HG02759 (cell line): ENCODE results near the gene DACH1.

Experiments
- ATAC-seq: cut with Tn5 transposase; IDR thresholded peaks from one replicate; pipeline ENCODE4 v1.9.1; 2021; ENCODE audit warnings: mild to moderate bottlenecking, moderate library complexity; ENCODE audit not compliant: unreplicated experiment

The DACH1 gene

DNA sequence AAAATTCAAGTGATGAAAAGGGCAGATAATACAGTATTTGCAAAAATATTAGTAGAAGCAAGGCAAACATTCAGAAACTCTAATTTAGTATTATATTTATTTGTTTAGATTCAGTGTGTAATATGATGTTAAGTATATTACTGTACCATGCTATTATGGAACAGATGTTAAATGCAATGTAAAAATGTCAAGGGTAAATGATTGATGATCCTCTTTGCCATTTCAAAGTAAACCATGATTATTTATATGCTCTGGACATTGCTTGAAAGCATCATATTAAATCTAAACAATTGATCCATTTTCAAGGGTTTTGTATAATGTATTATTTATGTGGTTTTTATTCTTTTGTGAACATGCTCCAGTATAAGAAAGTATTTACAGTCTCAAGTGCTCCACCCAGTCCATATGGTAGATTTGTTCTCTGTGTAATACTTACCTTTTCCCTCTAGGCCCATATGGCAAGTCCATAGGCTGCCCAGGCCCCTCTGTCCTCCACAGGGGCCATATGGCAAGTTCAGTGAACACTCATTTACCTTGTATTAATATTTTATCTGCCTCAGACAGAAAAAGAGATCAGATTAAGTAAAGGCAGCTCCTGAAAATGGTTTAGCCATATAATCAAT lies 353.5 kb downstream of the DACH1 start:
- no peak for ATAC-seq

DNA sequence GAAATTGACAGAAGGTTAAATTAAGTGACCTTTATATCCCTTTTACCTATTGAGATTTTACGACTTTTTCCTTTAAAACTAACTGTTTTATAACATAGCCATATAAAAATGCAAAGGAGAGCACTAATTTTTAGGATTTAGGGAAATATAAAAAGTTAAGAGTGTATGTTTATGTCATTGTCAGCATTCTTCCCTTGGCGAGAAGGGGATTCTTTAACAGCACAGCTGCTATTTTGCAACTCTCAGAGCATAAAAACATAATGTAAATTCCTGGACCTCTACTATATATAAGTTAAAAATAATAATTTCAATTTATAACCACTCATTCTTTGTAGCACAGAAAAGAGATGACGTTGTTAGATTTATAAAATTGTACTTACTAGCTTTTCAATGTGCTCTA lies 363.2 kb downstream of the DACH1 start:
- ATAC-seq, result no peak

DNA sequence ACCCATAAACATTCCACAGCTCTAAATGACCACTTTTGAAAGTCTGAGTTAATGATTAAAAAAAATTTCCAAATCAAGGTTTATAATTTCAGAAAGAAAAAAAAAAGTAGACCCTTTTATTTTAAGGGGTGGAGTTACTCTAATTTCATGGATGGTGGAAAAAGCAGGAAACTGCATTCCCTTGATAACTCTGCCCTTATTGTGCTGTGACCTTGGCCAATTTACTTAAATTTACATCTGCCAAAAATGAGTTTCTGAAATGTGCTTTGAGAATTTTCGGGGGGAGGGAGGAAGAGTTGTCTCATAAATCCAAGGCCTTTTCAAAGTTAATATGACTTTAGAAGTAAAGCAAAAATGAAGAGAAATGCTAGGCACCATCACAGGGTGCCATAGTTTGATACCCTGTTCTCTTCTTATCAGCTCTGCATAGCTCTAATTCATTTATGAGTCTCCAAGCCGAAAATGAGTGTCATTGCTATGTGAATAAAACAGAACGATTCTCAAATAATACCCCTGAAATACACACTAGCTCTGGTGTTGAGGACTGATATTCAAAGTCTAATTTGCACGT lies 367.0 kb downstream of the DACH1 start:
- ATAC-seq, result no peak

DNA sequence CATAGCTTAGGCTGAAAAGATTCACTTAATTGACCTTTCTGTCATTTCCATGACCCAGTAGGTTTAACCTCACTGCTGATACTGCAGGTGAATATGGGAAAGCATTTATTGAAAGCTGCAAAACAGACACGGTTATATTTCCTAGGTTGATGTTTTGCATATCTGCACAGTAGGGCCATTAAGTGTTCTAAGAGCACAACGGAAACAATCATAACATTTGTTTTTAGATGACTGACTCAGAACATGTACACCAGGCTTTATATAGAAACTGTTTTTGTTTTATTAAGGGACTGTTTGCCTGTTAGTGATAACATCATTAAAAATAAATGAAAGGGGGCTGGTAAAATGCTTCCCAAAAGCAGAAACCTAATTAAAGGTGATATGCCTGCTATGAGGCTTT lies 367.8 kb downstream of the DACH1 start:
- ATAC-seq, result no peak

DNA sequence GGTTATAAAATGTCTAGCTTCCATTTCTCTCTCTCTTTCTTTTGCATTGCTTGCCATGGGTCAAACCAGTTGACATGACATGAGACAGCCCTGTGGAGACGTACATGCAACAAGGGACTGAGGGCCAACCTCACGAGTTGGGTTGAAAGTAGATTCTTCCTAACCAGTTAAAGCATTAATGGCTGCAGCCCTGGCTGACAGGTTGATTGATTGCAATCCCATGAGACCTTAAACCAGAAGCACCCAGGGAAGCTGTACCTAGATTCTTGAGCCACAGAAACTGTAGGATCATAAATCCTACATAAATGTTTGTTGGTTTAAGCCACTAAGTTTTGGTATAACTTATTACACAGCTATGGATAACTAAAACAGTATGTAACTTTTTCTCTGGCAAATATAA lies 373.8 kb downstream of the DACH1 start:
- ATAC-seq, result no peak

DNA sequence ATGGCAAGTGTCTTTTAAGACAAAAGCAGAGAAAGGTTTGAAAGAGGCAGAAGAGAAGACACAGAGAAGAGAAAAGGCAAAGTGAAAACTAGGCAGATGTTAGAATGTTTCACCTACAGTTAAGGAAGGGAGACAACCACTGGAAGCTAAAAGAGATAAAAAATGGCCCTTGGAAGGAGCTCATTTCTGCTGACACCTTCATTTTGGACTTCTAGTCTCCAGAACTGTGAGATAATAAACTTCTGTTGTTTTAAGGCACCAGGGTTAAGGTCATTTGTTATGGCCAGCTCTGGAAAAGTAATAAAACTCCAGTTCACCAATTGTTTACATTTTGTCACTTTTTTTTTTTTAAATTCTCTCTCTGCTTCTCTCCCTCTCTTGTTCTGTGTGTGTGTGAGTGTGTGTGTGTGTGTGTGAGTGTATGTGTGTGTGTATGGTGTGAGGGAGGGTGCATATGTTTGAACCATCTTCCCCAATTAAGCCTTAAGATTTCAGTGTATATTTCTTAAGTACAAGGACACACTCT lies 374.6 kb downstream of the DACH1 start:
- ATAC-seq, result no peak

DNA sequence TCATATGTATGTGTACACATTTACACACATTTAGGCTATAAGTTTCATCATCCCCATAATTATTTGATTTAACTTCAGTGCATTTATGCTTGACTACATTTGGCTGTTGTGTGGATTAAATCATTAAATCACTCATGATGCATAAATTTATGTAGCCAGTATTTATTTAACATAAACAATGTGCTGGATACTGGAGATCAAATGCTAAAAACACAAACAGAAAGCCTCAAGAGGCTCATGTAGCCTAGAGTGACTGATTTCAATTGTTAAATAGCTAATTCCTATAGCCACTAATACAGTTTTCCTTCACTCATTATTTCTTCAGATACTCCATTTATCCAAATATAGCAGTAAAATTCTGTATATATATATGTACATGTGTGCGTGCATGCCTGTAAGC lies 376.0 kb downstream of the DACH1 start:
- ATAC-seq, result no peak

DNA sequence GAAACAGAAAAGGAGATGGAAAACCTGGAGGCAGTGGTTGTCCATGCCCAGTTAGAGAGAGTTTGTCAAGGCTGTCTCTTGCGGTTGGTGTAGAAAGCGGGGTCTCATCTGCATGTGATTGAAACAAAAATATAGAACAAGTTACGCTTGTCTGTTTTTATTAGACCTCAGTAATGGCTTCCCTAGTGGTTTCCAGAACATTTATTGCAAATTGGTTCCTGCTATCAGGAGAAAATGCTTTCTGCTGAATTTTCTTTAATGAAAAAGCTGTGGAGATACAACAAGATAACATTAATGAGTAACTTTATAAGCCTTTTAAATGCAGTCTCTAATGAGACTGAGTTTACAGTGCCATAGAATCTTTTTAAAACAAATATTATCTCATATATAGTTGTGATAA lies 378.0 kb downstream of the DACH1 start:
- ATAC-seq, result no peak

DNA sequence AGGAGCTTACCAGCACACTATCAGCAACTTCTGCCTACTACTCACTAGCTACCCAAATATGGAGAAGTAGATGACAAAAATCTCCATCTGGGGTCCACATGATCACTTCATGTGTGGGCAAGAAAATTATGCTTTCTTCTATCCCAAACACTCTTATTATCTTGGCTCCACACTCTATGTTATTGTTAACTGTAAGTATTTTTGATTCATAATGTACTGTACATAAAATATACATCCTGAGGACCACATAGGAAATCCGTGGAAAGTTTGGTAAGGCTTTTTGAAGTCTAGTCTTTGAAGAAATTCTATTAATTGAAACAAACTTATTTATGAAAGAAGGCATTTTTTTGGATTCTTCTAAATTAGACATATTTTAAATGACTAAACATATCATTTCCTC lies 378.8 kb downstream of the DACH1 start:
- no peak for ATAC-seq

DNA sequence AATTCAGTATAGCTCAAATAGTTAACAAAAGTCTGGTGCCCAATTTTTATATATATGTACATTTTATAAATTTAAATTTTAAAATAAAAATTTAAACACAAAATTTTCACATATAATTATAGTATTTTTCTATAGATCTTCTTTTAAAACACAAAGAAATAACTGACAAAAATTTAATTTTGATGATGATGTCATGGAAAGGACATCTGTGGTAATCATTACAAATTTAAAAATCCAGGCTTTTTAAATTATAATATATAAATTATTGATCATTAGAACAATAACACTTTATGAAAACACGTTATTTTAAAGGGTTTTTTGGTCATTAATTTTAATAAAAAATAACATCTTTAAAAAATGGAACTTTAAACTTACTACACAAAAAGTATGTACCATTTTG lies 381.1 kb downstream of the DACH1 start:
- ATAC-seq, result no peak

DNA sequence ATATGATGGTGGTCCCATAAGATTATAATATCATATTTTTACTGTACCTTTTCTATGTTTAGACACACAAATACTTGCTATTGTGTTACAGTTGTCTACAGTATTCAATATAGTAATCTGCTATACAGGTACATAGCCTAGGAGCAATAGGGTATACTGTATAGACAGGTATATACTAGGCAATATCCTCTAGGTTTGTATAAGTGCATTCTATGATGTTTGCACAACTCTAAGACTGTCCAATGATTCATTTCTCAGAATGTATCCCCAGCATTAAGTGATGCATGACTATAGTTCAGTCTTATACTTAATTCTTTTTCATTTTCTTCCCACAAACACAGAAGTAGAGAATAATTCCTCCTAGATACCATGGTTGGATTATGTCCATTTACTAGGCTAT lies 383.3 kb downstream of the DACH1 start:
- ATAC-seq, result no peak

DNA sequence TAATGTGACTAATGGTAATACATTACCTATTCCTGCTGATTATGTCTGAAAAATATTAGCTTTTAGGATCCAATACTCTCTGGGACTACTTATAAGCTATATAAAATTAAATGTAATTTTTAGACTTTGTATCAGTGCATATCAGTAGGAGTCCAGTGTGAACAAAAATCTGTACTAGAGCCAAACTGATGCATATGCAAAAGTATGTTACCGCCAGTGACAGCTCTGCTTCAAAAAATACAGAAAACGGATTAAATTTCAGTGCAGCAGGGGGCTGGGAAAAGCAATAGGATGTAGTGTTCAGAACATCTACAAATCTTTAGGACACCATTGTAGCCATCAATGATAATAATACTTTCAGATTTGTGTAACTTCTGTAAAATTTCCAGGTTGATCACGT lies 385.5 kb downstream of the DACH1 start:
- no peak for ATAC-seq

DNA sequence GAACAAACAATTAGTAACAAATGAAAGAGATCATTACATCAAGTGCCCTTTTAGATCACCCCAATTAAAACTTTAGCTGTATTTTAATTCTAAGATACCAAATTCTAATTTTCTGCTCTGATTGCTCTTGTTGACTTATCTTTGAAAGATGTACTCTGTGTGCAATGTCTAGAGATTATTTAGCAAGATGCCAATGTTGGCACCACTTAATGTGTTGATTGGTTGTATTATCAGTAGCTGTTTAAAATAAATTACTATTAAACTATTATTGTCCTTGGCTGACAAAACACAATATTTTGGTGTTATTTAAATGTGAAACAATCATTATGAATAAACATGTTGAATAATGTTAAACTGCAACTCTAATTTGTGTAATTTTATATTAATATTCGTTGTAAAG lies 386.0 kb downstream of the DACH1 start:
- ATAC-seq, result no peak

DNA sequence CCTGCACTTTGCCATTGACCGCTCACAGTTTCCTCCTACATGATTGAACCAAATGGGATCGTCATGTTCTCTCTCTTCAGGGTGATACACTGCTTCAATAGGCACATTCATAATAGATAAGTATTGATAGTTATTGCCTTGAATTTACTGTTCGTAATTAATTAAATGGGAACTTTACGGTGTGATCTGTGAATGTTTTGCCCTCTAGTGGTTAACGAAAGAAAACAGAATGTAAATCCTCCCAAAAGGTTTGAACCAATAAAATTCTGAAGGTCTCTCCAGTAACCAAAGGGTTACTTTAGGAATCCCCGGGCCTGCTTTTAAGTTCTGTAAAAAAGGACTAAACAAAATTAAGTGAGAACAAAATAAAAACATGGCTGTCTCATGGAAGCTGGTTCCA lies 389.3 kb downstream of the DACH1 start:
- ATAC-seq, result no peak

DNA sequence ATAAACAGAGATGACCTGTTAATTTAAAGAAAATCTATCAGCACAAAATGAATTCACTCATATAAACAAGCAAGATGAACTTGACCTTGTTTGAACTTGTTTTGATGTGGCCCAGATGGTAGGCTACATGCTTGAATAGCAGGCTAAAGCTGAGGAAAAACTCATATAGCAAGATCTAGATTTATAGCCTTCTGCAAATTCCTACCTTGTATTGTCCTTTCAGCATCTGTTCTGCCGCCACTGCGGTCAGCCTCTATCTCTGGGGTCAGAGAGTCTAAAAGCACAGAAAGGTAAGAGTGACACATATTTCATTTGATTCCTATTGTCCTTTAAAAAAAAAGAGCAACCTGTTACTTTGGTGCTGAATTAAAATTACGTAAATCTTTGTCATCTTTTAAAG lies 392.1 kb downstream of the DACH1 start:
- no peak for ATAC-seq

DNA sequence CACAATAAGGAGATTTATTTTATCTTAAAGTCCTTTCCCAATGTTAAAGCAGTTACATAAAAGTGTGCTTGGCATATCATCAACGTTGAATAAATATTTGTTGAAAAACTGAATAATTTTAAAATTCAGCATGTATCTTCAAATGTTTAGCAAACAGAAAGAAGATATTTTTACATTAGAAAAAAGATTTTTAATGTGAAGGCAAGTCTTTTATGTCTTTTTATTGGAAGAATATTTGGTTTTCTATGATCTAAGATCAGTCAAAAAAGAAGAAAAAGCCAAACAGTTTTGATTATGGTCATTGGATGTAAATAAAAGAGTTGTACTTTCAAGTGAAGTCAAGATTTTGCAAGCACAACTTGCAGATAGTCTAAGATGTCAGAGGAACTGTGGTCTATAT lies 397.4 kb downstream of the DACH1 start:
- no peak for ATAC-seq

DNA sequence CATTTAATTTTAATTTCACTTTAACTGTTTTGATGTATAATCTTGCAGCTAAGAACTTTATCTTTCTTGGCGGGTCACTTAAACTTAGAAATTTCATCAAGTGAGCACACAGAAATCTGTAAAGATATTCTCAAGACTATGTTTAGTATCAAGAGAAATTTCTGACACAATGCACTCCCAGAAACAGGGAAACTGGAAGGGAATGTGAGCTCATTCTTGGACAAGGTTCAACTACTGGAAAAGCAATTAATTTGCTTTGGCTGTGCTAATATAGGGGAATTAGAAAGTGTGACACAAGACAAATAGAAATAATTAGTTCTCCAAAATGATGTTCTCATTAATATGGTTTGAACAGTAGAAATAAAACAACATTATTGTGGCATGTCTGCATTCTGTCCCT lies 402.3 kb downstream of the DACH1 start:
- no peak for ATAC-seq

DNA sequence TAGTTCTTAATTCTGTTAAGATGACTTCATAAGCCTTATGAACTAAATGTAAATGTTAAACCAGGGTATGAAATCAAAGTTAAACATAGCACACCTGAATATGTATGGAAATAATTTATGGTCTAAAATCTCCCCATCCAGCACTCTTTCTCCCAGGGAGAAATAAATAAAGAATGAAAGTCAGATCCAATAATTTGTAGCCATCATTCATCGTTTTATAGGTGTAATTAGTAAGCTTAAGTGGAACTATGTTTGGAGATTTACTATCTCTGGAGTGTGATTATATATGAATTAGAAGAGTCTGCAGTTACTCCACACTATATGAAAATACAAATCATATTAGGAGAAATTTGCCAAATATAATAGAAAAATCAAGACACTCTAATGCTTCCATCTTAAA lies 405.1 kb downstream of the DACH1 start:
- no peak for ATAC-seq

DNA sequence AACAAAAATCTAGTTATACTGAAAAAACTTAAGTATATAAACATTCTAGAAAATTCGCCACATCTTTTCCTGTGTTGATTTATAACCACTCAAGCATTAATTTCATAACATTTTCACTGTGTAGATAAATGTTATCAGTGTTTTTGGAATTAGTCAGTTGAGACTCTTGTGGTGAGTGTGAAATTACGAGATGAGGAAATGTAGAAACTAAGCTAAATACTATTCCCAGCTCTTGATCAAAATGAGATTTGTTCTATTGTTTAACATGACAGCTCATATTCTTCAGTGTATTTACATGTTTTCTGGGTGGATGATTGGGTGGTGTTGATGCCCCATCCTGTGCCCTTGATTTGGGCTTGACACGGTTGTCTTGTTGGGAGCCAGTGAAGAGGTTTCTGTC lies 406.8 kb downstream of the DACH1 start:
- no peak for ATAC-seq

DNA sequence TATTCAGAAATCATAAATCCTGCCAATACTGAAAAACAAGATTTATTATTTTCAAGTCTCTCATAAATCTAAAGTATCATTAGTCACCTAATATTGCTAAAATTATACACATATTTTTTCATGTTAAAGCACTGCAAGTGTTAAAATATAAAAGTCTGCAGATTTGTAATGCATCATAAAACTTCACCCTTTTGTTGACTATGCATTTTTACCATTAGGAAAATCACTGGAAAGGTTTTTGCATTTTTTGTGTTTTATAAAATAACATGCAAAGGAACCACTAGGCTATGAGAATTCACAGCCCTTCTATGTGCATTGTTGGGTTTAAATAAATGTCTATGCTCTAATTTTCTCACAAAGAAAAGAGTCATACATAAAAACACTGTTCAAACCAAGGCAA lies 407.3 kb downstream of the DACH1 start:
- ATAC-seq, result no peak

DNA sequence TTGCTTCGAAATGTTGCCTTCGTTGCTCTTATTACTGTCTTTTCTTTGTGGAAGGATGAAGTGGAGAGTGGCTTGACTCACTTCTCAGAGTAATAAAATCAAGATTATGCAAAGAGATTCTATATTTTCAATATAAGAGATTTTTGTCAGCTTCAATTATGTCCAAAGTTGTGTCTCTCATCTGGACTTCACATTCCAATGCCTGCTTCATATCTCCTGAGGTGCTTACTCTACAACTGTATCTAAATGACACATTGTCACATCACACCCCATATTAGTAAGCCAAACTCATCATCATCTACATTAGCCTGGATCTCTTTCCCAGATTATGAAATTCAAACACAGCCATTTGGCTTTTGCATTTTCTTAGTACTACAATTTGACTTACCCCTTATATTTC lies 409.4 kb downstream of the DACH1 start:
- no peak for ATAC-seq

DNA sequence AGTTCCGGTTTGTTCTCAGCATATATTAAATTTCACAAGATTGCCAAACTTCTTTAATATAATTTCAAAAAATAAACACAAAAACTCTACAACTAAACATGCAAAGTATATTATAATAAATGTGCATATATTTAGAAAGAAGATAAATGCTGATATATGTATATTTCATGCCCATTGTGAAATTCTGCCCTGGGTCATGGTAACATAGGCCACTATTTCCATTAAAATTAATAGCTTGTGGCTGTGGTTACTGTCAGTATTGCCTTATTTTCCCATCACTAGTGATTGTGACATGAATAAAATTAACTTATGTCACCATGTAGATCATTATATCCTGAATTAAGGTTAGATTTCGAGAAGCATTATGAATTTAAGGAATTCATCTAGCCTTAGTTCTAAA lies 410.9 kb downstream of the DACH1 start:
- ATAC-seq, result no peak

DNA sequence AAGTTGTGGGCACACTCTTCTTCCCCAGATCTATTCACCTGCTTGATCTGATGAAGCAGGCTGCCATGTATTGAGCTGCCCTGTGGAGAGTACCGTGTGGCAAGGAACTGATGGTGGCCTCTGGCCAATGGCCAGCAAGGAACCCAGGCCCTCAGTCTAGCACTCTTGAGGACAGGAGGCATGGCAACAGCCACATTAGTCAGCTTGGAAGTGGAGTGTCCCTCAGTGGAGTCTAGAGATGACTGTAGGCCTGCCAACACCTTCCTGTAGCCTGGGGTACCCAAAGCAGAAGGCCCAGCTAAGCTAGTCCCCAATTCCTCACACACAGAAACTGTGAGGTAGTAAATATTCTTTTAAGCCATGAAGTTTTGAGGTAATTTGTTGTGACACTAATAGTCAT lies 412.5 kb downstream of the DACH1 start:
- no peak for ATAC-seq
